Stimulated activated effector memory CD8-positive, alpha-beta T cell treated with anti-CD3 and anti-CD28 coated beads, Interleukin-12 subunit alpha, Interleukin-12 subunit beta, amount 100 ng/mL, for 72 hours (primary cell): ENCODE measurements around the gene NPAS3.

Experiments used
- ATAC-seq: fragments of 150-1000 bp; cut with Tn5 transposase; 2 replicates; pipeline ENCODE4 v1.10.0; 2021
- DNase-seq, 2 donors: peaks; one replicate each; pipeline ENCODE4 v3.0.0; 2021 to 2022; ENCODE audit warnings: low spot score in 2 of 2
- H3K27ac Mint-ChIP-seq: one replicate; pipeline ENCODE4 v1.8.0; 2022; ENCODE audit warnings: mild to moderate bottlenecking, mixed read lengths
- H3K36me3 Mint-ChIP-seq: one replicate; pipeline ENCODE4 v1.8.0; 2022; ENCODE audit warnings: mild to moderate bottlenecking, mixed read lengths
- H3K4me1 Mint-ChIP-seq: one replicate; pipeline ENCODE4 v1.8.0; 2022; ENCODE audit warnings: mixed read lengths
- H3K4me3 Mint-ChIP-seq: one replicate; pipeline ENCODE4 v1.8.0; 2022; ENCODE audit warnings: mild to moderate bottlenecking, mixed read lengths
- H3K9me3 Mint-ChIP-seq: one replicate; pipeline ENCODE4 v1.8.0; 2022; ENCODE audit warnings: mixed read lengths

The NPAS3 gene

GRCh38 chr14:33291529-33292104, 352.9 kb downstream of the NPAS3 start:
- ATAC-seq (no peak), DNase-seq (no peak)
- peaks cover 16% of the 10 kb centered on the region for H3K9me3 Mint-ChIP-seq
- H3K4me1 Mint-ChIP-seq = no peaks in the 10 kb centered on the region
- no peaks in the 10 kb centered on the region for H3K36me3 Mint-ChIP-seq
- H3K27ac Mint-ChIP-seq = no peak overlapping the region
- H3K4me3 Mint-ChIP-seq = no peak overlapping the region

- Mint-ChIP-seq H3K36me3 (no peaks in the 10 kb centered on the region), H3K27ac (no peak overlapping the region)
These were observed 355.7 kb downstream of the NPAS3 start for GRCh38 chr14:33294419-33294818.

GRCh38 chr14:33297565-33297964, 358.9 kb downstream of the NPAS3 start:
- Mint-ChIP-seq H3K36me3 (no peaks in the 10 kb centered on the region), H3K9me3 (peaks cover 13% of the 10 kb centered on the region), H3K4me3 (no peak overlapping the region), H3K27ac (no peak overlapping the region), H3K4me1 (no peaks in the 10 kb centered on the region)
- no peak for DNase-seq
- ATAC-seq = no peak

More at GRCh38 chr14:33294419-33294818, 355.7 kb downstream of the NPAS3 start:
- ATAC-seq (no peak), DNase-seq (no peak)
- no peaks in the 10 kb centered on the region for H3K4me1 Mint-ChIP-seq
- H3K9me3 Mint-ChIP-seq = peaks cover 7% of the 10 kb centered on the region
- H3K4me3 Mint-ChIP-seq = no peak overlapping the region

- DNase-seq = no peak
- peaks cover 2% of the 10 kb centered on the region for H3K9me3 Mint-ChIP-seq
- no peaks in the 10 kb centered on the region for H3K4me1 Mint-ChIP-seq
- no peaks in the 10 kb centered on the region for H3K36me3 Mint-ChIP-seq
- ATAC-seq = no peak
- H3K4me3 Mint-ChIP-seq = no peak overlapping the region
- no peak overlapping the region for H3K27ac Mint-ChIP-seq
These were observed 369.1 kb downstream of the NPAS3 start for GRCh38 chr14:33307691-33308251.

- no peak for ATAC-seq
These were observed 370.4 kb downstream of the NPAS3 start for GRCh38 chr14:33309106-33309505.

GRCh38 chr14:33315217-33315616, 376.5 kb downstream of the NPAS3 start:
- no peak for DNase-seq
- Mint-ChIP-seq H3K4me1 (no peaks in the 10 kb centered on the region), H3K27ac (no peak overlapping the region), H3K9me3 (peaks cover 15% of the 10 kb centered on the region), H3K4me3 (no peak overlapping the region), H3K36me3 (no peaks in the 10 kb centered on the region)
- ATAC-seq = no peak

More at GRCh38 chr14:33309106-33309505, 370.4 kb downstream of the NPAS3 start:
- no peak overlapping the region for H3K27ac Mint-ChIP-seq
- no peaks in the 10 kb centered on the region for H3K4me1 Mint-ChIP-seq
- no peaks in the 10 kb centered on the region for H3K36me3 Mint-ChIP-seq
- no peak for DNase-seq
- H3K9me3 Mint-ChIP-seq = peaks cover 2% of the 10 kb centered on the region
- H3K4me3 Mint-ChIP-seq = no peak overlapping the region

- no peak for ATAC-seq
These were observed 377.0 kb downstream of the NPAS3 start for GRCh38 chr14:33315721-33316120.

GRCh38 chr14:33317675-33318074, 379.0 kb downstream of the NPAS3 start:
- H3K4me1 Mint-ChIP-seq = no peaks in the 10 kb centered on the region
- peaks cover 18% of the 10 kb centered on the region for H3K9me3 Mint-ChIP-seq
- DNase-seq (no peak), ATAC-seq (no peak)
- no peak overlapping the region for H3K27ac Mint-ChIP-seq
- no peak overlapping the region for H3K4me3 Mint-ChIP-seq
- H3K36me3 Mint-ChIP-seq = no peaks in the 10 kb centered on the region

More at GRCh38 chr14:33315721-33316120, 377.0 kb downstream of the NPAS3 start:
- H3K36me3 Mint-ChIP-seq = no peaks in the 10 kb centered on the region
- H3K27ac Mint-ChIP-seq = no peak overlapping the region
- H3K4me1 Mint-ChIP-seq = no peaks in the 10 kb centered on the region
- peaks cover 15% of the 10 kb centered on the region for H3K9me3 Mint-ChIP-seq
- no peak overlapping the region for H3K4me3 Mint-ChIP-seq
- no peak for DNase-seq

GRCh38 chr14:33323979-33324378, 385.3 kb downstream of the NPAS3 start:
- Mint-ChIP-seq H3K4me3 (no peak overlapping the region), H3K9me3 (peaks cover 11% of the 10 kb centered on the region), H3K27ac (no peak overlapping the region), H3K4me1 (no peaks in the 10 kb centered on the region), H3K36me3 (no peaks in the 10 kb centered on the region)
- DNase-seq = no peak
- no peak for ATAC-seq

GRCh38 chr14:33331176-33331949, 392.7 kb downstream of the NPAS3 start:
- DNase-seq = no peak
- Mint-ChIP-seq H3K9me3 (peaks cover 10% of the 10 kb centered on the region), H3K4me1 (no peaks in the 10 kb centered on the region), H3K4me3 (no peak overlapping the region), H3K27ac (no peak overlapping the region), H3K36me3 (no peaks in the 10 kb centered on the region)
- ATAC-seq = no peak

GRCh38 chr14:33332497-33332896, 393.8 kb downstream of the NPAS3 start:
- Mint-ChIP-seq H3K36me3 (no peaks in the 10 kb centered on the region), H3K4me1 (no peaks in the 10 kb centered on the region)

GRCh38 chr14:33335366-33335765, 396.7 kb downstream of the NPAS3 start:
- DNase-seq = no peak
- no peak for ATAC-seq
- Mint-ChIP-seq H3K4me1 (no peaks in the 10 kb centered on the region), H3K36me3 (no peaks in the 10 kb centered on the region), H3K9me3 (peaks cover 8% of the 10 kb centered on the region), H3K27ac (no peak overlapping the region), H3K4me3 (no peak overlapping the region)

More at GRCh38 chr14:33332497-33332896, 393.8 kb downstream of the NPAS3 start:
- H3K4me3 Mint-ChIP-seq = no peak overlapping the region
- peaks cover 10% of the 10 kb centered on the region for H3K9me3 Mint-ChIP-seq
- DNase-seq (no peak), ATAC-seq (no peak)
- no peak overlapping the region for H3K27ac Mint-ChIP-seq

GRCh38 chr14:33342299-33342974, 403.8 kb downstream of the NPAS3 start:
- Mint-ChIP-seq H3K4me1 (no peaks in the 10 kb centered on the region), H3K9me3 (peaks cover 11% of the 10 kb centered on the region), H3K4me3 (no peak overlapping the region), H3K36me3 (no peaks in the 10 kb centered on the region), H3K27ac (no peak overlapping the region)
- no peak for DNase-seq
- no peak for ATAC-seq

- H3K9me3 Mint-ChIP-seq = peaks cover 11% of the 10 kb centered on the region
- no peak for ATAC-seq
- no peak overlapping the region for H3K27ac Mint-ChIP-seq
- no peaks in the 10 kb centered on the region for H3K4me1 Mint-ChIP-seq
- DNase-seq = no peak
- no peaks in the 10 kb centered on the region for H3K36me3 Mint-ChIP-seq
- no peak overlapping the region for H3K4me3 Mint-ChIP-seq
These were observed 404.3 kb downstream of the NPAS3 start for GRCh38 chr14:33343016-33343415.

GRCh38 chr14:33347796-33348195, 409.1 kb downstream of the NPAS3 start:
- Mint-ChIP-seq H3K36me3 (no peaks in the 10 kb centered on the region), H3K4me1 (no peaks in the 10 kb centered on the region), H3K27ac (no peak overlapping the region), H3K4me3 (no peak overlapping the region), H3K9me3 (peaks cover 4% of the 10 kb centered on the region)
- DNase-seq (no peak), ATAC-seq (no peak)
